Colonic mucosa (tissue), 4 donors: ENCODE results near the gene AOPEP. TPM values are rescaled to one million over a fixed set of nuclear protein-coding genes. Genes with fewer than 3 reads are reported as not detected.

Experiments used
- DNase-seq: peaks from one replicate; pipeline ENCODE4 v3.0.0-alpha.2; 2020
- H3K27ac ChIP-seq: fragments of 200-600 bp; one replicate; pipeline ENCODE4 v1.8.0; 2021
- H3K27me3 ChIP-seq: fragments of 200-600 bp; one replicate; pipeline ENCODE4 v1.8.0; 2021
- H3K36me3 ChIP-seq: fragments of 200-600 bp; one replicate; pipeline ENCODE4 v1.8.0; 2021
- H3K4me1 ChIP-seq: fragments of 200-600 bp; one replicate; pipeline ENCODE4 v1.8.0; 2021; ENCODE audit warnings: mild to moderate bottlenecking
- H3K4me3 ChIP-seq: fragments of 200-600 bp; one replicate; pipeline ENCODE4 v1.8.0; 2021
- H3K9ac ChIP-seq, 2 donors: one replicate each; pipeline ENCODE4 v1.7.0; 2013; ENCODE audit warnings: control low read depth in 2 of 2, low read depth in 2 of 2, low read length in 2 of 2
- H3K9me3 ChIP-seq: fragments of 200-600 bp; one replicate; pipeline ENCODE4 v1.8.0; 2021
- intact Hi-C: fragments of 100-400 bp; cut with DNase I; formaldehyde crosslinking; loops from one replicate; pipeline ENCODE4 v1.14.1; 2022
- total RNA-seq, 2 donors: library from RNA; stranded (reverse); fragmentation: NEBNext Ultra II Directional in 1 of 2; extraction: Animal tissue kit (Norgen Biotek cat#: 25700) in 1 of 2; gene quantifications; one replicate each; pipeline ENCODE4 v1.2.1, GENCODE V29; 2021
- TF ChIP-seq, protein P1 (sequence below): fragments of 200-600 bp; IDR thresholded peaks from one replicate; pipeline ENCODE4 v1.8.0; 2022; ENCODE audit warnings: antibody characterized with exemption, mild to moderate bottlenecking
- donor health status: healthy.
- donor health status: DM: no; HTN: no; CAD: no.
- donor health status: DM: no; HTN: no; CAD: no.

AOPEP gene
- total RNA-seq, 2 donors from 2014 or later: 38.4 to 43.2 TPM

- Histone ChIP-seq H3K4me3 (no peak overlapping the region), H3K36me3 (no peaks in the 10 kb centered on the region), H3K27ac (no peak overlapping the region), H3K9me3 (no peaks in the 10 kb centered on the region), H3K9ac (no peak overlapping the region), H3K4me1 (peaks cover 6% of the 10 kb centered on the region), H3K27me3 (no peaks in the 10 kb centered on the region)
- no peak for DNase-seq
- TF ChIP-seq, protein P1, sequence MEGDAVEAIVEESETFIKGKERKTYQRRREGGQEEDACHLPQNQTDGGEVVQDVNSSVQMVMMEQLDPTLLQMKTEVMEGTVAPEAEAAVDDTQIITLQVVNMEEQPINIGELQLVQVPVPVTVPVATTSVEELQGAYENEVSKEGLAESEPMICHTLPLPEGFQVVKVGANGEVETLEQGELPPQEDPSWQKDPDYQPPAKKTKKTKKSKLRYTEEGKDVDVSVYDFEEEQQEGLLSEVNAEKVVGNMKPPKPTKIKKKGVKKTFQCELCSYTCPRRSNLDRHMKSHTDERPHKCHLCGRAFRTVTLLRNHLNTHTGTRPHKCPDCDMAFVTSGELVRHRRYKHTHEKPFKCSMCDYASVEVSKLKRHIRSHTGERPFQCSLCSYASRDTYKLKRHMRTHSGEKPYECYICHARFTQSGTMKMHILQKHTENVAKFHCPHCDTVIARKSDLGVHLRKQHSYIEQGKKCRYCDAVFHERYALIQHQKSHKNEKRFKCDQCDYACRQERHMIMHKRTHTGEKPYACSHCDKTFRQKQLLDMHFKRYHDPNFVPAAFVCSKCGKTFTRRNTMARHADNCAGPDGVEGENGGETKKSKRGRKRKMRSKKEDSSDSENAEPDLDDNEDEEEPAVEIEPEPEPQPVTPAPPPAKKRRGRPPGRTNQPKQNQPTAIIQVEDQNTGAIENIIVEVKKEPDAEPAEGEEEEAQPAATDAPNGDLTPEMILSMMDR: no peak
- intact Hi-C loops: no loop called here
Observed at GRCh38 chr9:94725293-94725692, 1.2 kb upstream of the AOPEP start.

DNA sequence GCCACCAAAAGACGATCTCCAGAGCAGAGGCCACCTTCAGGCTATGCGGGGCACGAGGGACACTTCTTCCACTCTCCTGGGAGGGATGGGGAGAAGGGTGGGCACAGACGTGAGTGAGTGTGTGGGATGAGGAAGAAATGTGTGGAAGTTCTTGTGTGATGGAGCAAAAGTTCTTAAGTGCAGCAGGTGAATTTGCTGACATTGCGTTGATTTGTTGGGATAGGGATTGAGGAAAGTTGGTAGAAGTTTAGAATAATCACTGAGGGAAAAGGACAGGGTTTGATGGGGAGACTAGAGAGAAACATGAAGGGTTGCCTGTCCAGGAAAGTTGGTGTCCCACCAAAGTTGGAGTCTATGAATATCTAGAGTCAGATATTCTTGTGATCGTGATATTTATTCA lies 2.2 kb downstream of the AOPEP start:
- TF ChIP-seq, protein P1: no peak
- Histone ChIP-seq H3K4me1 (peaks cover 6% of the 10 kb centered on the region), H3K36me3 (no peaks in the 10 kb centered on the region), H3K4me3 (no peak overlapping the region), H3K27me3 (no peaks in the 10 kb centered on the region), H3K9me3 (no peaks in the 10 kb centered on the region), H3K27ac (no peak overlapping the region), H3K9ac (no peak overlapping the region)
- intact Hi-C loops: no loop called here
- no peak for DNase-seq

DNA sequence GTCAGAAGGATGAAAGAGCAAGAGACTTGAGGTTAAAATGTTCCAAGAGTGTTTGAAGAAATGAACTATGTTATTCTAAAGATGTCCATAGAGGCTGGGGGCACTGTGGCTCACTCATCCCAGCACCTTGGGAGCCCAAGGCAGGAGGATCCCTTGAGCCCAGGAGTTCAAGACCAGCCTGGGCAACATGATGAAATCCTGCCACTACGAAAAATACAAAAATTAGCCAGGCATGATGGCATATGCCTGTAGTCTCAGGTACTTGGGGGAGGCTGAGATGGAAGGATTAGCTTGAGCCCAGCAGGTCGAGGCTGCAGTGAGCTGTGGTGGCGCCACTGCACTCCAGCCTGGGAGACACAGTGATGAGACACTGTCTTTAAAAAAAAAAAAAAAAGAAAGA lies 2.7 kb downstream of the AOPEP start:
- H3K27me3 ChIP-seq: no peaks in the 10 kb centered on the region
- H3K4me3 ChIP-seq: no peak overlapping the region
- H3K36me3 ChIP-seq: no peaks in the 10 kb centered on the region
- no peak for DNase-seq
- no peaks in the 10 kb centered on the region for H3K9me3 ChIP-seq
- intact Hi-C loops: no loop called here
- no peak overlapping the region for H3K9ac ChIP-seq
- peaks cover 6% of the 10 kb centered on the region for H3K4me1 ChIP-seq
- H3K27ac ChIP-seq: no peak overlapping the region
- TF ChIP-seq, protein P1: no peak

DNA sequence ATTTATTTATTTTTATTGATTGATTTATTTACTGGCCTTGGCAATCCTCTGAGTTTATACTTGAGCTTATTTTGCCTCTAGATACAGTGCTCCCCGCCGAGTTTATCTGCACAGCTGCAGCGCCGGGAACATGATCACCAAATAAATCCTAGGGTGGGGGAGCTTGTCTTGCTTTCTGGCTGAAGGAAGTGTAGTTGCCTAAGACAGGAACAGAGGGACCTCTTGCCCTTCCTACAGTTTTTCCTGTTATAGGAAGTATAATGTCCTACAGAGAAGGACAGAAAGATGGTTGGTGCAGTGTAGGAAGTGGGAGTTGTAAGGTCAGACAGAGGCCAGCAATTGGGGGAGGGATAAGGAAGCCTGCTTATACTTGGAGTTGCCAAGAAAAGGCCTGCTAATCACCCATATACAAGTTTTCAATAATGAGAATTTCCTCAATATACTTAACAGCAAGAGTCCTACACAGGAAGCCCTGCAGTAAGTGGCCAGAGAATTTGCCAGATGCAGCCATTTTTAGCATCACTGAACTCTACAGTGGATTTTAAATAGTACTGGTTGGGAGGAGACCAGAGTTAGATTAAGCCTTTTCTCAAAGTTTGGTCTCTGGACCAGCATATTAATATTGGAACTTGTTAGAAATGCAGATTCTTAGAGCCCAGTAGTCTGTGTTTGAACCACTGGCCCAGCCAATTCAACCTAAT lies 7.7 kb downstream of the AOPEP start:
- no peak for DNase-seq
- TF ChIP-seq, protein P1: no peak
- Histone ChIP-seq H3K36me3 (no peaks in the 10 kb centered on the region), H3K4me3 (no peak overlapping the region), H3K9me3 (no peaks in the 10 kb centered on the region), H3K9ac (no peak overlapping the region), H3K4me1 (no peaks in the 10 kb centered on the region), H3K27me3 (no peaks in the 10 kb centered on the region), H3K27ac (no peak overlapping the region)
- intact Hi-C loops: no loop called here

DNA sequence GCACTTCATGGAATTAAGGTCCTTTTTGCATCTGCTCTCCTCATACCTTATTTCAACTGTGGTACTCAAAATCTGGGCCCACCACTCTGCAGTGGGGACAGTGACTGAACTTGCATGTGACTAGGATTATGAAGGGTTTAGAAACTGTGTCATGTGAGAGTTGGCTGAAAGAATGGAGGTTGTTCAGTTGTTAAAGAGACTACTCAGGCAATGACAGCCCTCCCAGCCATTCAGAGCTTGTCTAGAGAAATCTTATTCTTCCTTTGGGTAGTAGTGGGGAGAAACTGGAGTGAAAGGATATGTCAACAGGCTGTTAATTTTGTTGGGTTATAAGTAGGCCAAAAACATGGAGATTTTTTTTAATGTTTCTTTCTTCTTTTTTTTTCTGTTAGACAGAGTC lies 10.3 kb downstream of the AOPEP start:
- intact Hi-C loops: no loop called here
- no peak overlapping the region for H3K4me3 ChIP-seq
- no peaks in the 10 kb centered on the region for H3K4me1 ChIP-seq
- no peak for DNase-seq
- TF ChIP-seq, protein P1: no peak
- H3K9ac ChIP-seq: no peak overlapping the region
- no peak overlapping the region for H3K27ac ChIP-seq
- no peaks in the 10 kb centered on the region for H3K27me3 ChIP-seq
- H3K9me3 ChIP-seq: no peaks in the 10 kb centered on the region
- H3K36me3 ChIP-seq: no peaks in the 10 kb centered on the region
